Ammon's horn (tissue), 1 donor: ENCODE measurements around the gene GDPD5.

Experiments used
- DNase-seq: peaks from one replicate; pipeline ENCODE4 v3.0.0-alpha.2; 2016; ENCODE audit warnings: low spot score

GDPD5 gene

DNA sequence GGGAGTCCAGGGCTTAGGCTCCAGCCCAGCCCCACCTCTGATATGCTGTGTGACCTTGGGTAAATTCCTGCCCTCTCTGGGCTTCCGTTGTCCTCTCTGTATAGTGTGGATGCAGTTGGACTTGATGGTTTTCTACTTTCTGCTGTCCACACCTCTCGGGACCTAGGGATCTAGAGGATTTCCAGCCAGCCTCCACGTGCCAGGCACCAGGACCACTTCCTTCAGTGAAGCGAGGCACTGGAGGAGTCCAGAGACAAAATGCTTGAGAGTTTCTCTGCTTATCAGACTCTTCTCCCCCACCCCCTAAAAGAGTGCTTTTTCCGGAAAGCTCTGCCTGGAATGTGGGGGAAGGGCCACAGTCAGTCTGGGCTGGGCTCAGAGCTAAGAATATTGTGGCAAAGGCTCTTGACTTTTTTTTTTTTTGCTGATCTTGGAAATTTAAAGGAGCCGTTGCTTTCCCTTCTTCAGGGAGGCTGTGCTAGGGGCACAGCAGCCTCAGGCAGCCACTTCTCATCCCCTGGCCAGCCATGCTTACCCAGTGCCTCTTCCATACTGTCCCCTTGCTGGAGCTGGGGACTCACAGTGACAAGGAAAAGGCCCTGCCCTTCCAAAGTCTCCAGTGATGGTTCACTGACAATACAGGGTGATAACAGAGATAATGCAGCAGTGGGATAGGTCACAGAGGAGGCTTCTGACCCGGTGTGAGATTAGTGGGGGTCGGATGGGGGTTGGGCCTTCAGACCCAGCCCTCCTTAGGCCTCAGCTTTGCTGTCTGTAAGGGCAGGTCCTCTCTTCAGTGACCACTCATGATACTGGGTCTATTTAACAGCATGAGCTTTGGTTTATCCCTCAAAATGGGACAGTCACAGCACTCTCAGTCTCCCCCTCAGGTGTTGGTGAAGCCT, 33.5 kb upstream of the GDPD5 start:
- DNase-seq, result no peak

DNA sequence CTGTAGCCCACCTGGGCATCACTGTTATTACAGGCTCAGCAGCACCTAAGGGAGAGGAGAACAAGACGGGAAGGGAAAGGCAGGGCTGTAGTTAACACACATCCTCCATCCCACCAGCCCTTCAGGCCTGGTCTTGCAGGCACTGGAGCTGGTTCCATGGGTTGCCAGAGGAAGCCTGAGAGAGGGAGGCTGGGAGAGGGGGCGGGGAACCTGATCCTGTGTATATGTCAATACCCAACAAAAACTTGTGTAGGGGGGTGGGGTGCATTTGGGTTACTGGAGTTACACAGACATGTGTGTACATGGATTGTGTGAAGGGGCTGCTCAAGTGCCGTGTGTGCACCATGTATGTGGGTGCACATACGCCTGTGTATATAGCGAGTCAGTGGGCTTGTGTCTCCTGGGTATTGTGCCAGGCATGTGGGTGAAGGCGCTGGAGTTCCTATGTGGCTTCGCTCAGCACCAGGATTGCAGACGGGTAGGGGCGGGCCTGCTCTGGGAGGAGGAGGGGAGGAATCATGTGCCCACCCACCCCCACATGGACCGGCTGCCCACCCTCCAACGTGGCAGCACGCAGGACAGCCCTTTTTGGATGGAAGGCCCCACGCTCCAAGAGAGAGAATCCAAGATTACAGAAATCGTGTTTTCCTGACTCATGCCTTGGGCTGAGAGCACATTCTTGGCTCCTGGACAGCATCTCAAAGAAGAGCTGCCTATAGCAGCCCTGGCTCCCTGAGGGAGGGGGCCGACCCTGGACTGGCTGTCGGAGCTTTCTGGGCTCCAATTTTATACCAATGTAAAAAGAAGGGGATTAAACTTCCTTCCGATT, 32.1 kb upstream of the GDPD5 start:
- DNase-seq, result no peak

DNA sequence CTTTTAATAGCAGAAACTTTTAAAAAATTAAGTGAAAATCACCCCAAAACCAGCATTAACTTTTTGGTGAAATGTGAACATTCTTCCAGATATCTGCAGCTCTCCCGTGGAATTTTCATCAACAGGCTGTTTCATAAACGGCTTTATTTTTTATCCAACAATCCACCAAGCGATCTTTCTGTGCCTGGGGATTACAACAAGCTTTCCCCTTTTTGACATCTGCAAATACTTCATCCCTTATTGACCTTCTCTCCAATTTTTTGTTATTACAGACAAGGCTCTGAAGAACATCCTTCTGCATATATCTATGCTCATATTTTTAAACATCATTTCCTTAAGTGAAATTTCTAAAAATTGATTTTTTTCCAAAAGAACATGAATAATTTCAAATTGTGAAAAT, 30.5 kb upstream of the GDPD5 start:
- no peak for DNase-seq

DNA sequence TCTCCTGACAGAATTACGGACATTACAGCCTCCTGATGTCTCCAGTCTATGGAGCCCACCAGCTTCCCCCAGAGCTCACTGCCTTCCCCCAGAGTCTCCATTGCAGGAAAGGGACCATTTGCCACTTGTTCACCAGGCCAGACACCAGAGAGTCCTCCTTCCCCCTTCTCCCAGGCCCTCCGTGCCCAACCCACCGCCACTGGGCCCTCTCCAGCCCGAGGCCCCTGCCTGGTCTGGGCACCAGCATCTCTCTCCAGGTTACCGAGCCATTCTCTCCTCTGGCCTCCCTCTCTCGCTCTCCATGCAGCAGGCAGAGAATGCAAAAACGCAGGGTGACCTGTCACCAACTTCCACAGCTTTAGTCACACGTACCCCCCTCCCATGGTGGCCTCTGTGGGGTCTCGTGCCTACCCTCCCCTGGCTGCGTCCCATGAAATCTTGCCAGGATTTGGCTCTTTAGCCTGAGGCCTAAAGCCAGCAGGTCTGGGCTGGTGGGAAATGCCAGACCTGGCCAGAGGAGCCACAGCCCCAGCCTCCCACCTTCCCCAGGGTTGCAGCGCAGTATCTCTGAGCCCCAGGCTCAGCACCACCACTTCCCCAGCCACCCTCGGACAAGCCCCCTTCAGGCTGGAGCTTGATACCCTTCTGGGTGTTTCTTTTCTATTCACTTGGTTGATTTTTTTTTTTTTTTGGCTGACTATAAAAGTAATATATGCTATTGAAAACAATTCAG, 29.5 kb upstream of the GDPD5 start:
- no peak for DNase-seq

DNA sequence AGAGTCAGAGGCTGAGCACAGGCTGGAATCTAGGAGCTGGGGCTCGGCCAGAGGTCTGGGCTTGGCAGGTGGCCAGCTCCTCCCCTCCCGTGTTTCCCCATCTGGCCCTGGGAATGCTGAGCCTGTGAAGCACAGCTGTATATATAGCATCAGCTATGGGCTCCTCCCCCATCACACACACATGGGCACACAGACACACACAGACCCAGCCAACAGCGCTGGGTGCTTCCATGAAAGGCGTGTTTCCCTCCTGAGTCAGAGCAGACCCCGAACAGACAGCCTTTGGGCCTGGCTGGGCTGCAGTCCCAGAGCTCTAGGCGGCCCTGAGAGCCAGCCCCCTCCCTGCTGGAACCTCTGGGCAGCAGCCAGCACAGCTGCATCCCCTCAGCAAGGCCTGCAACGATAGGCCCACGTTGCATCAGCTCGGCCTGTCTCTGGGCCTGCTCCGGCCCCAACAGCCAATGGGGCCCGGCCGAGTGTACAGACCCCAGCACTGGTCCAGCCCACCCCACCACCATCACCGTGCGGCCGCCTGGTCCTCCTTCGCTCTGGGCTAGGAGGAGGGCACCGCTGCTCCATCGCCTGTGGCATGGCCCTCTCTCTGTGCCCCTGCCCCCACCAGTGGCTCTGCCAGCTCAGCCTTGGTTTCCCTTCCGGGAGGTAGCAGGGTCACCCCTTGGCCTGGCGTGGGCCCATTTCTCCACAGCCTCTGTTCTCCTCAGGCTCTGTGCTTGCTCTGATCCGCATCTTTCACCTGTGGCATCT, 28.7 kb upstream of the GDPD5 start:
- DNase-seq, result peak; percentile 98

DNA sequence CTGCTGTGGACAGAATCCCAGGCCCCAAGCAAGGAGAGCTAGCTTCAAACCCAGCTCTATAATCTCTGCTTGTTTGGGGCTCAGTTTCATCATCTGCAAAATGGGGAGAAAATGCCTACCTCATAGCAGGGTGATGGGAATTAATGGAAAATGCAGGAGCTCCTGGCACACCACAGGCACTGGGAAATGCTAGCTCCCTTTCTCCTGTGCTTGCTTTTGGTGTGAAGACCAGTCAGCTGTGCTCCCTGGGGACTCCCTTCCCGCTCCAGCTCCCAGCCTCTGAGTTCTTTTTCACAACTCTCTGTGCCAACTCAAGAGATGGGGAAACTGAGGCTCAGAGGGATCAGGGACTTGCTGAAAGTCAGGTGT, 28.1 kb upstream of the GDPD5 start:
- no peak for DNase-seq

DNA sequence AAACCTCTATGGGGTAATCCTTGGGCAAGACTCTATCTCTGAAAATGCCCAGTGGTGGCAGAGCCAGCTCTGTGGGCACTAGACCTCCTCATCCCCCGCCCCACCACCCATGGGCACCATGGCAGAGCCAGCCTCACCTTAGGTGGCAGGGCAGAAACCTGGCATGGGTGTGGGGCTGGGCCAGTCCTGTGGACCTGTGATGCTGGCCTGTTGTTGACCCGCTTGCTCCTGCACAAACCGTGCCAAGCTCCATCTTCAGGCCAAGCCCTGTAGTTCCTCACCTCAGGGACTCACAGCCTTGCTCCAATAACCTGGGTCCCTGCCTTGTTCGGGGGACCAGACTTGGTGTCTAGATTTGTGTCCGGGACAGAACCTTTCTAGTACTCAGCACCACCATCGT, 27.4 kb upstream of the GDPD5 start:
- DNase-seq, result no peak

DNA sequence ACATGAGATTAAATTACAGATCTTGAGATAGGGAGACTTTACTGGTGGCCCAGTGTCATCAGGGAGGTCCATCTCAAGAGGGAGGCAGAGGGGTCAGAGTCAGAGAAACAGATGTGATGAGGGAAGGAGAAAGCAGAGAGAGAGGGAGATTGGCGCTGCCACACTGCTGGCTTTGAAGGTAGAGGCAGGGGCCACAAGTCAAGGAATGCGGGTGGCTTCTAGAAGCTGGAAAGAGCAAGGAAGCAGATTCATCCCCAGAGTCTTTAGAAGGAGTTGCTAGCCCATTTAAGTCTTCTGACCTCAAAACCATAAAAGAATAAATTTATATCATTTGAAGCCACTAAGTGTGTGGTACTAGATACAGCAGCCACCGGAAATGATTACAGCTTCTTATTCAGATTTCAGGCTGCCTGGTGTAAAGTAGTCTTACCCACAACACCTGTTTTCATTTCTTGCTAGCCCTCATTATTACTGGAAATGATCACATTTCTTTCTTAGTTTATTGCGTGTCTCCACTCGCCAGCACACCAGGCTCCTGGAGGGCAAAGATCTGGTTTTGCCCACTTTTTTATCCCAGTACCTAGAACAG, 23.7 kb upstream of the GDPD5 start:
- no peak for DNase-seq

DNA sequence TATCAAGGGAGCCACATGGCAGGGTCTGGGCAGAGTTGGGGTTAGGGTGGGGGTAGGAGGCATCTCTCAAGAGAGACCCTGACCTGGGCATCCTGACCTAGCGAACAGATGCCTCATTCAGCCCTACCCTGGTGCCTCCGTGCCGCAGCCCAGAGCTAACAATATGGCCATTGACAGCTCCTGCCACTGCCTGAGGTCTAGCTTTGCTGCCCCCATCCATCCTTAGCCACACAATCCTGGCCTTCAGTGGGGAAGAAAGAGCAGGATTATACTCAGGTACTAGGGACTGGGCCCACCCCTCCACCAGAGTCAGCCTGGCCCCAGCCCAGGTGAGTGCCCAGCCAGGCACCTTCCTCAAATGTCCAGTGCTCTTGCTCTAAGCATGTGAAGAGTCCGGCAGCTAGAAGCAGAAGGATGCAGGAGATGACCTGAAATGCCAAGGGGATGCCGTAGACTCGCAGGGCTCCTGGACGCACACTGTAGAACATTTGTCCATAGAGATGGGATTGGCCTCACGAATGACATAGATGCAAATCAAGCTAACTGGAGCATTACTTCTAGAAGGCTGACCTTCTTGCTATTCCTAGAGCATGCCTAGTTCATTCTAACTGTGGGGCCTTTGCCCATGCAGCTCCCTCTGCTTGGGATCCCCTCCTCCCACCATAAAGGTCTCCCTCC, 23.0 kb upstream of the GDPD5 start:
- no peak for DNase-seq

DNA sequence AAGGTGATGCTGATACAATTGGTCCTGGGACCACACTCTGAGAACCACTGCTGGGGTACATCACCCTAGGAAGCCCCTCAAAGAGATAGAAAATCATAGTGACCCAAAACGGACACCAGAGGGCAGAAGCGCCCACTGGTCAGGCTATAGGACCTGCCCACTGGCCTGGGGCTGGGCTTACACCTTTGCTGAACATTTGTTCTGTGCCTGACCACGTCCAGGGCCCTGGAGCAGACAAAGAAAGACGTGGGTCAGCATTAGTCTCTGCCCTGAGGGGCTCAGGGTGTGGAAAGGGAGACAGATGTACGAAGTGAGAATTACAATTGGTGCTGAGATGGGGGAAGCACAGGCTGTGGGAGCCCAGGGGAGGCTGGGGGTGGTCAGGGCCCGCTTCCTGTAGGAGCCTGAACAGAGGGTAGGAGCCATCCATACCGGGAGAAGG, 21.9 kb upstream of the GDPD5 start:
- peak; percentile 67 for DNase-seq

DNA sequence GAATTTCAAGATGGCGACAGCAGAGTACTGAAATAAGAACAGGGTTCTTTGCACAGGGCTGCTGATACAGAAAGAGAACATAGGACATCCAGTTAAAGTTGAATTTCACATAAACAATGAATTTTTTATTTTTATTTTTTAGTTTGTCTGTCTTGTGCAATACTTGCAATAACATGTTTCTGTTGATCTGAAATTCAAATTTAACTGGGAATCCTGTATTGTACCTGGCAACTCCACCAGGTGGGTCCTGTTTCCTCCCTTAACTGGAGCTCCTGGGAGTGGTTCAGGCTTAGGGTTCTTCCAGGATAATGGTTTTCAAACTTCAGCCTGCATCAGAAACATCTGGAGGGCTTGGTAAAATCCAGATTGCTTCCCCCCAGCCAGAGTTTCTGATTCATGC, 21.4 kb upstream of the GDPD5 start:
- no peak for DNase-seq

DNA sequence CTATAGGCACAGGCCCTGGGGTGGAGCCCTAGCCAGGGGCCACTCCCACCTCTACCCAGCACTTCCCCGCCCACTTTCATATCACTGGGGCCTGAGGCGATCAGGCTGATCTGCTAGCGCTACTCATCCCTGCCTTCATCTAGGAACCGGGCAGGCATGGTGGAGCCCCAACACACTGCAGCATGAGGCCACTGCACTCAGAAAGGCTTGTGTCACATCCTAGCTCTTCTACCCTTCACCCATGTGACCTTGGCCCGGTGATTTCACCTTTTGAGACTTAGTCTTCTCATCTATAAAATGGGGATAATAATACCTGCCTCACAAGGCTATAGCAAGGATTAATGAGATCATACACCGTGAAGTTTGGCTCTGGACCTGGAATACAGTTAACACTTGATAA, 18.1 kb upstream of the GDPD5 start:
- DNase-seq, result no peak

DNA sequence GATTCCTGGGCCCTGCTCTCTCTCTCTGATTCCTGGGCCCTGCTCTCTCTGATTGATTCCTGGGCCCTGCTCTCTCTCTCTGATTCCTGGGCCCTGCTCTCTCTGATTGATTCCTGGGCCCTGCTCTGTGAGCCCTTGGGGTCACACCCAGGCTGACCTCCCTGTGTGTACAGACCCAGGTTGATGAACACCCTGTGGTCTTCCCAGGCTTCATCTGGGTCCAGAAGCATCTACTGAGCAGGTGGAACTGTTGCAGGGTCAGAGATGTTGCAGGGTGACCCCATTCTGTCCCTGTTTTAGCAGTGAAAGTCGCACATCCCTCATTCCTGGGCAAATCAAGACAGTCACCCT, 16.3 kb upstream of the GDPD5 start:
- DNase-seq, result no peak

DNA sequence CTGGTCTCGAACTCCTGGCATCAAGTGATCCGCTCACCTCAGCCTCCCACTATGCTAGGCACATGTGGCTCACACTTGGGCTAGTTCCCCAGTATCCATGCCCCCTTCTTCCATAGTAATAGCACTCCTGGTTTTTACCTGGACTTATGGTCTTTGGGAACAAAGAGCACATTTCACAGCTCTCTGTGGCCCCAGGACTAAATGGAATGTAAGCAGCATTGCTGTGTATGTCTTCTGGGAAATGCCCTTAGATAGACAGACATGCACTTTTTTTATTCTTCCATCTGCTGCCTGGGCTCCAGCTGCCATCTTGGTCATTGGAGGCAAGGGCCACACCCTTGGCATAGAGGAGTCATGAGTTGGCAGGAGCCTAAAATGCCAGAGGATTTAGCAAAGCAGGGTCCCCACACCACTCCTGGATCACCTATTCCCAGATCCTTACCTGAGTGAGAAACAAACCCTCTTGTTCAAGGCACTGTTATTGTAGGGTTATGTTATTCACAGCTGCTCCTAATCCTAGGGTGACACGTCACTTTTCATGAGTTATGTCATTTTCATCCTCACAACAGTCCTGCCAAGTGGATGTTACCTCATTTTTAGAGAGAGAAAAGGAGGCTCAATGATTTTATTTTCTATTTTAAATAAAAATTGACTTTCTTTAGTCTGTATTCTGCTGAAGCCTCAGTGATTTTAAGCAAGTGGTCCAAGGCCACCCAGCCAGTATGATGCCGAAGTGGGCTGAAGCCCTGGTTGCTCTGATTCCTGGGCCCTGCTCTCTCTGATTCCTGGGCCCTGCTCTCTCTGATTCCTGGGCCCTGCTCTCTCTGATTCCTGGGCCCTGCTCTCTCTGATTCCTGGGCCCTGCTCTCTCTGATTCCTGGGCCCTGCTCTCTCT, 15.7 kb upstream of the GDPD5 start:
- no peak for DNase-seq

DNA sequence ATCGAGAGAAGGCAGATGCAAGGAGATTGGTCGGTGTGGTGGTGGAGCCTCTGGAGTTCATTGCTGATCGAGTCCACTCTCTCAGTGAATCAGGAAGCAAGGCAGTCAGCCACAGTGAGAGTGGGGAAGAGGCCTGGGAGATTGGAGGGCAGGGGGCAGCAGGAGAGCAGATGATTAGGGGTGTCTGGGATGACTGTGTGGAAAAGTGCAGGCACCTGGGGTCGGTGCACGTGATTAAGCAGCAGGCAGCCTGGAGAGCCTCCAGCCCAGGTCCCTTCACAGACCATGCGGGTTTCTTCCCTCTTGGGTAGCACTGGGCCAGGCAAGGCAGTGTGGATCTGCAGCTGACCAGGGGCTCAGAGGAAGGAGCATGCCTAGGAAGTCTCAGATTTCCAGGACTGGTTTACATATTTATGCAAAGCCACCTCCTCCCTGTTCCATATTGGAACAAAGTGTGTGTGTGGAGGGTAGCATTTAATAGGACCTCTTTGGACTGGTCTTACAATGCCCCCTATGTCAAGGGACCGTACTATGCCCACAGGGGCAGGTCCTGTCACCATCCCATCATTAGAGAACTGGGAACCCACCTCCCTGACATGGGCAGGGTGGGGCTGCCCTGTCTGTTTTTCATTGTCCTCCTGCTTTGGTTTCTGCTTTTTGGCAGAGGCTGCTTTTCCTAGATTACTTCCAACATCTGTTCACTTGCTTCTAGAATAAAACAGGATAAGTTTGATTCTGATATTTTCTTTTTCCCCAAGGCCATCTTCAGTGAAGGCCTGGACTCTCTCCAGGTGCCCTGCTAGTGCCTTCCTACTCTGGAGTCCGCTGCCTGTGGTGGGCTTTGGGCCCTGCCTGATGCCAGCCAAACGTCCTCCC, 14.0 kb upstream of the GDPD5 start:
- DNase-seq, result no peak

DNA sequence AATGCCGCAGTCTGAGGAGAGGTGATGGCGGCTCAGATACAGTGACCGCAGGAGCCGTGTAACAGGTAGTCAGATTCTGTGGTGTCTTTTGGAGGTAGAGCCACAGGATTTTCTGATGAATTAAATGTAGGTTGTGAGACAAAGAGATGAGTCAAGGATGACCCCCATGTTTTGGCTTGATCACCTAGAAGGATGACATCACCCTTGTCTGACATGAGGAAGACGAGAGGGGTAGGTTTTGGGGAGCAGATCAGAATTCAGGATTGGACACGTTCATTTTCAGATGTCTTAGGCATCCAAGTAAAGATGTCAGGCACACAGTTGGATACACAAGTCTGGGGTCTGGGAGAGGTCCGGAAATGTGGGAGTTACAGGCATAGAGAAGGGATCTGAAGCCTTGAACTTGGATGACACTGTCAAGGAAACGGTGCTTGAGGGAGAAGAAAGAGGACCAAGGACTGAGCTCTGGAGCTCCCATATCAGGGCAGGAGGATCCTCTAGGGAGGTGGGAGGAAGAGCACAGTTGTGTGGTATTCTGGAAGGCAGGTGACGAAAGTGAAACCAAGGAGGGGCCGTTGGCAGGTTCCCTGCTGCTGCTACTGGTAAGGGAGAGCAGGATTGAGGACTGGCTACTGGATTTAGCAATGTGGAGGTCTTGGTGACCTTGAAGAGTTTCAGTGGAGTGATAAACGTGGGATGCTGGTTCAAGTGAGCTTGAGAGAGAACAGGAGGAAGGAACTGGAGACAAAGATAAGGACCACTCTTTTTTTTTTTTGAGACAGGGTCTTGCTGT, 12.6 kb upstream of the GDPD5 start:
- no peak for DNase-seq

DNA sequence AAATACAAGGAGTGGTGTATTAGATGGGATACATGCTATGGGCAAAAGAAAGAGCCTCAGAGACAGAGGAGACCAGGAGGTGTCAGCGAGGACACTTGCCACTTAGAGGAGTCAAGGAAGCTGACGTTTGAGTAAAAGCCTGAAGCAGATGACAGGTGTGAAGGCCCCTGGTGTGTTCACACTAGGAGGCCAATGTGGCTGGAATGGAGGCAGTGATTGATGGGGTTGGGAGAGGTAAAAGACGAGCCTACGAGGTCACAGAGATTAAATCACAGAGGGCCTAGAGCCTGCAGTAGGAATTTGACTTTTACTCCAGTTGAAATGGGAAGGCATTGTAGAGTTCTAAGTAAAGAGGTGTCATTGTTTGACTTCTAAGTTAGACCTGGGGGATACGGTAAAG, 12.0 kb upstream of the GDPD5 start:
- no peak for DNase-seq
